ENCODE data around the gene MORC2. TPM values are rescaled to one million over a fixed set of nuclear protein-coding genes. Genes with fewer than 3 reads are reported as not detected.
A peak's percentile ranks its signal among the peaks of the same experiment; 100 is the strongest.

MORC2 gene
- polyA plus RNA-seq, 12 donors, result 19.6 to 30.3 (median 25.5) TPM; not detected in 1

GRCh38 chr22:30923168-30923900 is 45.2 kb downstream of the MORC2 start:
- no peak for DNase-seq

GRCh38 chr22:30922151-30922611 is 46.4 kb downstream of the MORC2 start:
- DNase-seq, result peak; percentile 54

DNA sequence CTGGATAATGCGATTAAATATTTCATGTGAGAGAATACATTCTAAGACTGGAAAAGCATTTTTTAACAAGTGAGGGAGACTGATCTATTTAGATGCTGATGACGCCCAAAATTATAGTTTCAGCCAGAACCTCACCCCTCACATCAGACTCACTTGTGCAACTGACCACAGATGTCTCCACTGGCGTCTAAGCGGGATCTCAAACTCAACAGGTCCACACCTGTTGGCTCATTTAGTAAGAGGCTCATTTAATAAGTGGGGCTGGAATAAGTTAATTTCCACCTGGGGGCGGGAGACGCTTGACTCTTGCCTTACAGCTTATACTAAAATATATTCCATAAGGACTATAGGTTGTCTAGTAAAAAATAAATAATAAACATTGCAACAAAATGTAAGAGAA is 47.5 kb downstream of the MORC2 start:
- no peak for DNase-seq

DNA sequence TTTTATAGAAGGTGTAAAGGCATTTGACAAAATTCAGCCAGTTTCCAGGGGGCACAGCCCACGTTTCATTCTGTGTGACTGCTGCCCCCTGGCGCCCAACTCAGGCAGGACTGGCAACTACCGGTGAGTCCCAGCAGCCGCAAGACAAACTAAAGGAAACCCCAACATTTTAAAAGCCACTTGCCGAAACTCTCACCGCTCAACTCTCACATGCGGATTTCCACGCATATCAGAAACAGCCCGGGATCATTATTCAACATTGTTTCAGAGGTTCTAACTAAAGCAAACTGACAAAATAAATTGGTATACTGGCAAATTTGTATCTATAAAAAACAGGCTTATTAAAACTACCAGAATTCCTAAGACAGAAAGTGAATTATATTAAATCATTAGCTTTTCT is 48.2 kb downstream of the MORC2 start:
- DNase-seq, result peak; percentile 70

GRCh38 chr22:30919973-30920372 is 48.6 kb downstream of the MORC2 start:
- DNase-seq, result no peak

- DNase-seq, result no peak
Observed at GRCh38 chr22:30918761-30919160, 49.8 kb downstream of the MORC2 start.

DNA sequence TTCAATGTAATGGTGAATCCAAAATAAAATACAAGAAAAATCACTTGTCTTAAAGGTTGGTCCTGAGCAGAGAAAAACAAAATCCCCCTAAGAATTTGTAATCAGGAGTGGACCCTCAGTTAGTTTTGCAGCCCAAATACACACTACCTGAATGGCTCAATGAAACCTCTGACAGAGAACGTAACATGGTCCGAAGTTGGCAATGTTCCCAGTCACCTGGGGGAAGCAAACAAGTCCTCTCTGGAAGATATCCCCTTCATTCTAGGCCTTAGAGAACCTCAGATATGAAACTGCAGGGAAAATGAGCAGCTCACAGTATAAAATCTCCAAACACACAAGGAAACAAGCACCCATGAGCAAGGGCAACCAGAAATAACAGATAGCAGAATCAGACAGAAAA is 58.2 kb downstream of the MORC2 start:
- no peak for DNase-seq

GRCh38 chr22:30909306-30909705 is 59.3 kb downstream of the MORC2 start:
- DNase-seq, result no peak

GRCh38 chr22:30908051-30908461 is 60.5 kb downstream of the MORC2 start:
- DNase-seq, result no peak

DNA sequence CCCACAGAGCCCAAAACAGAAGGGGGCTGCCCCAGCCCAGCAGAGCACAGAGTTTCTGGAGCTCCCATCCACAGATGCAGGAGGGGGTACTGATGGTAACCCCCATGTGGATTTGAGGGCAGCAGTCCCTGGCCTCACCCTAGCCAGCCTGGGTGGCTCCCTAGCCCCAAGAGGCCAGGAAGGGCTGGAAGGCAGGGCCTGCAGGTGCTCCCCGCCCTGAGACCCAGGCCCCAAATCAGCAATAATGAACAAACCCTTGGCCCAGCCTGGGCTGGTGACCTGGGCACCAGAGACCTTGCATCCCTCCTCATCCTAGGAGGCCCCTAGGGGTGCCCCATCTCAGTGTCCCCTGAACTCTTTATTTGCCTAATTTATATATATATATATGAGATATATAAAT is 61.6 kb downstream of the MORC2 start:
- DNase-seq, result no peak

DNA sequence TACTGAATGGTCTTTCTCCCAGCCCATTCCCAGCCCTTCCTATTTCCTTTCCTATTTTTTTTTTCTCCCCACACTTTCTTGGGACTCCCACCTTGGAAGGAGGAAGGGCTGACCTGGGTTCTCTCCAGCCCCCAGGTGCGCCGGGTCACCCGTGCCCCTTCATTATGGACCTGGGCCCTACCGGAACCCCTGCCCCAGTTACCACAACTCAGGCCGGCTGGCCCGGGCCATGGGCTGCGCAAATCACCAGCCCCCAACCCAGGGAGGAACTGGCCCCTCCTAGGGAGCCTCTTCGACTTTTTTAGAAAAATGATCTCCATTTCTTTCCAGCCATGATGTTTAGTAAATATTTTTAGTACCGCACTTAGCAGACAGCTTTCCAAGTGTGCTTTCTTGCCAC is 62.2 kb downstream of the MORC2 start:
- DNase-seq, result no peak

- DNase-seq, result no peak
Observed at GRCh38 chr22:30905696-30906341, 62.8 kb downstream of the MORC2 start.

GRCh38 chr22:30903876-30904460 is 64.6 kb downstream of the MORC2 start:
- no peak for DNase-seq

GRCh38 chr22:30902496-30903357 is 65.8 kb downstream of the MORC2 start:
- no peak for DNase-seq

DNA sequence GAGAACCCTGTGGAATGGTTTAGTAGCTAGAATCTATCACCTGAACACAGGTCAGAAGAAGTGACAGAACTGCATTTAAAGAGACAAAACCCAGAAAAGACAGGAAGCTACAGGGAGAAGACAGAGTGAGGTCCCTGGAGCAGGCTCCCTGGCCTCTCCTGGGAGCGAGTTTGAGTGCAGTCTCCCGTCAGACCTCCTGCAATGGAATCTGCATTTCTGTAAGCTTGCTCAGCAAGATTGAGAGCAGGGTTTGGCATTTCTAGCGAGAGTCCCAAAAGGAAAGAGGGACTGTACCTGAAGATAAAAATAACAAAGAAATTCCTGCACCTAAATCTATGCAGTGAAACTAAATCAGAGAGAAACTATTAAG is 74.2 kb downstream of the MORC2 start:
- no peak for DNase-seq

DNA sequence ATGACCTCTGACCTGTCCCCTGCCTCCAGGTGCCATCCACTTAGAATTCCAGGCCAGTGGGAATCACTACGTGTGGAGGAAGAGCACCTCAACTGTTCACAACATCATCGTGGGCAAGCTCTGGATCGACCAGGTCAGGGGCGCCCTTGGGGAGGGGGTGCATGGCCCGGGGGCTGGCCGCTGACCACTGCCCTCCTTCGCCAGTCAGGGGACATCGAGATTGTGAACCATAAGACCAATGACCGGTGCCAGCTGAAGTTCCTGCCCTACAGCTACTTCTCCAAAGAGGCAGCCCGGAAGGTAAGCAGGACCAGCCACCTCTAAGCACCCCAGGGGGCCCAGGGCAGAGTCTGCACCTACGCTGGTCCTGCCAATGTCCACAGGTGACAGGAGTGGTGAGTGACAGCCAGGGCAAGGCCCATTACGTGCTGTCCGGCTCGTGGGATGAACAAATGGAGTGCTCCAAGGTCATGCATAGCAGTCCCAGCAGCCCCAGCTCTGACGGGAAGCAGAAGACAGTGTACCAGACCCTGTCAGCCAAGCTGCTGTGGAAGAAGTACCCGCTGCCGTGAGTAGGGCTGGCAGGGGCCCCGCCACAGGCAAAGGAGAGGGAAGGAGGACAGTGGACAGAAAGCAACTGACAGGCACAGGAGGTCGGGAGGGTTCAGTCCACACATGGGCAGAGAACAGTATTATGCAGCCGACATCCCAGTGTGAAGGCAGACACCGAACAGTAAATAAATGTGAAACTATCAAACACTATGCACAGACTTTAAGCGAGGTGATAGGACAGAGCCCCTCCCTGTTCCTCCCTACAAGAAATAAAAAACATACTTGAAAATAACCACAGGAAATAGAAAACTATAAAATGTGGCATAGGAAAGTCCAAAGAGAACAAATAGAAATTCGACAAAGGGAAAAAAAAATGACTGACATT is 74.9 kb downstream of the MORC2 start:
- DNase-seq, result no peak

DNA sequence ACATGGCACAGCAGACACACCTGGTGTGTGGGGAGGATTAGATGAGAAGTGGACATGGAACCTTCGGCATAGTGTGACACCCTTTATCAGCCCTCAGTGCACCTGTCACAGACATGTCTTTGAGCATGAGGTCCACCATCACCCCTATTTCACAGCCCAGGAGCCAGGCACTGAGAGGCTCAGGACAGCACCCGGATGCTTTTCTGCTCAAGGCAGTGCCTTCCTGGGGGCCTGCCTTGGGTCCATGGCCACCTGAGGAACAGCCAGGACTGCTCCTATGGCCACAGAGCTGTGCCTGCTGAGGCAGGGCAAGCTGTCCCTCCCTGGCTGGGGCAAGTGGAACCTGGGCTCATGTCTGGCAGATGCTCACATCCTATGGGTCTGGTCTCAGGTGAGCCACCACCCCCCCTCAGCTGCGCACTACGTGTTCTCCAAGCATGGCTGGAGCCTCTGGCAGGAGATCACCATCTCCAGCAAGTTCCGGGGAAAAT is 75.8 kb downstream of the MORC2 start:
- no peak for DNase-seq

DNA sequence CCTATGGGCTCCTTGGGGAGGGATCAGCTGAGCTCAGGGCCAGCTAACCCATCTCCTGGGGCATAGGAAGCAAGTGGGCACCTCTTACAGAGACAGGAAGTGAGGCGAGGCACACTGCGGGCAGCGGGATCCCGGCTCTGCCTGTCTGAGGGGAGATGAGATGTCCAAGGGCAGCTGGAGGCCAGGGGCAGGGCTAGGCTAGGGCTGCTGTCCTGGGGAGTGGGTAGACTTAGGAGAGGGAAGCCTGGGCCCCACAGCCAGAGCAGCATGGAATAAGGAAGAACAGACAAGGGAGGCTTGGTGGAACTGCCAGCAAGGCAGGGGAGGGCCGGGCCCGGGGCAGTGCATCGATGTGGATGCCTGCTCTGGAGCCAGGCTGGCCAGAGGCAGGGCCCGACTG is 76.3 kb downstream of the MORC2 start:
- no peak for DNase-seq

GRCh38 chr22:30891781-30892180 is 76.8 kb downstream of the MORC2 start:
- no peak for DNase-seq

DNA sequence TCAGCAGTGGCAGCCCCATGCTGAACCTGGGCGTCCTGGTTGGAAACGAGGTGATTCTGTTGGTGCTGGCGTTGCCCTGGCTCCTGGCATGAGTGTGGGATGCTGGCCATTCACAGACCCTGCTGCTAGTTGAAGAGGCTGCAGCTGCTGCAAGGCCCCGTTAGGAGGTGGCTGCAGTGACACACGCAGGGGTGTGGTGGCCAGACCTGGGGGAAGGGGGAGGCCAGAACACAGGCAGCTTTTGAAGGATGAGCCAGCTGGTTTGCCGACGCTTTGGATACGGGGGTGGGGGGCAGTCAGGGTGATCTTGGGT is 77.2 kb downstream of the MORC2 start:
- no peak for DNase-seq
